ENCODE data around the gene FMOD.

The FMOD gene

GRCh38 chr1:203351037-203351625 is at the start of gene FMOD:
Gene FMOD, minus strand, starts transcription at chr1:203351122. Its CDS starts 2,852 bp downstream, at chr1:203348270.
- DNase-seq = no peak

- no peak for DNase-seq
These were observed 45.8 kb upstream of the FMOD start for GRCh38 chr1:203396595-203397194.

GRCh38 chr1:203395751-203396150 is 44.8 kb upstream of the FMOD start:
- no peak for DNase-seq

- DNase-seq = no peak
These were observed 39.4 kb upstream of the FMOD start for GRCh38 chr1:203390298-203390697.

- DNase-seq = no peak
These were observed 37.8 kb upstream of the FMOD start for GRCh38 chr1:203388683-203389082.

- DNase-seq = no peak
These were observed 31.1 kb upstream of the FMOD start for GRCh38 chr1:203382026-203382425.

GRCh38 chr1:203381151-203381751 is 30.3 kb upstream of the FMOD start:
- no peak for DNase-seq

- DNase-seq = no peak
These were observed 29.7 kb upstream of the FMOD start for GRCh38 chr1:203380420-203381150.

- DNase-seq = no peak
These were observed 28.9 kb upstream of the FMOD start for GRCh38 chr1:203379825-203380224.

GRCh38 chr1:203378556-203379245 is 27.8 kb upstream of the FMOD start:
- DNase-seq = no peak

GRCh38 chr1:203373991-203374390 is 23.1 kb upstream of the FMOD start:
- DNase-seq = no peak

GRCh38 chr1:203373002-203373401 is 22.1 kb upstream of the FMOD start:
- no peak for DNase-seq

GRCh38 chr1:203371288-203371687 is 20.4 kb upstream of the FMOD start:
- DNase-seq = no peak

- DNase-seq = no peak
These were observed 18.7 kb upstream of the FMOD start for GRCh38 chr1:203369666-203370065.

GRCh38 chr1:203368624-203369451 is 17.9 kb upstream of the FMOD start:
- no peak for DNase-seq

GRCh38 chr1:203367057-203367456 is 16.1 kb upstream of the FMOD start:
- DNase-seq = no peak

GRCh38 chr1:203366476-203366875 is 15.6 kb upstream of the FMOD start:
- no peak for DNase-seq

- no peak for DNase-seq
These were observed 13.9 kb upstream of the FMOD start for GRCh38 chr1:203364806-203365205.

GRCh38 chr1:203364094-203364801 is 13.3 kb upstream of the FMOD start:
- DNase-seq = no peak

- no peak for DNase-seq
These were observed 11.8 kb upstream of the FMOD start for GRCh38 chr1:203362720-203363025.

- no peak for DNase-seq
These were observed 11.2 kb upstream of the FMOD start for GRCh38 chr1:203361945-203362719.
